Colonic mucosa (tissue), 4 donors: ENCODE results near the gene AREL1. TPM values are rescaled to one million over a fixed set of nuclear protein-coding genes. Genes with fewer than 3 reads are reported as not detected.

Source experiments
- DNase-seq: peaks from one replicate; pipeline ENCODE4 v3.0.0-alpha.2; 2020
- H3K27ac ChIP-seq: fragments of 200-600 bp; one replicate; pipeline ENCODE4 v1.8.0; 2021
- H3K27me3 ChIP-seq: fragments of 200-600 bp; one replicate; pipeline ENCODE4 v1.8.0; 2021
- H3K36me3 ChIP-seq: fragments of 200-600 bp; one replicate; pipeline ENCODE4 v1.8.0; 2021
- H3K4me1 ChIP-seq: fragments of 200-600 bp; one replicate; pipeline ENCODE4 v1.8.0; 2021; ENCODE audit warnings: mild to moderate bottlenecking
- H3K4me3 ChIP-seq: fragments of 200-600 bp; one replicate; pipeline ENCODE4 v1.8.0; 2021
- H3K9ac ChIP-seq, 2 donors: one replicate each; pipeline ENCODE4 v1.7.0; 2013; ENCODE audit warnings: control low read depth in 2 of 2, low read depth in 2 of 2, low read length in 2 of 2
- H3K9me3 ChIP-seq: fragments of 200-600 bp; one replicate; pipeline ENCODE4 v1.8.0; 2021
- CTCF ChIP-seq: fragments of 200-600 bp; IDR thresholded peaks from one replicate; pipeline ENCODE4 v1.8.0; 2022; ENCODE audit warnings: antibody characterized with exemption, mild to moderate bottlenecking
- intact Hi-C: fragments of 100-400 bp; cut with DNase I; formaldehyde crosslinking; loops from one replicate; pipeline ENCODE4 v1.14.1; 2022
- total RNA-seq, 2 donors: library from RNA; stranded (reverse); fragmentation: NEBNext Ultra II Directional in 1 of 2; extraction: Animal tissue kit (Norgen Biotek cat#: 25700) in 1 of 2; gene quantifications; one replicate each; pipeline ENCODE4 v1.2.1, GENCODE V29; 2021
- donor health status: healthy.
- donor health status: DM: no; HTN: no; CAD: no.
- donor health status: DM: no; HTN: no; CAD: no.

The AREL1 gene
- total RNA-seq, 2 donors from 2014 or later: 37.2 to 37.5 TPM

DNA sequence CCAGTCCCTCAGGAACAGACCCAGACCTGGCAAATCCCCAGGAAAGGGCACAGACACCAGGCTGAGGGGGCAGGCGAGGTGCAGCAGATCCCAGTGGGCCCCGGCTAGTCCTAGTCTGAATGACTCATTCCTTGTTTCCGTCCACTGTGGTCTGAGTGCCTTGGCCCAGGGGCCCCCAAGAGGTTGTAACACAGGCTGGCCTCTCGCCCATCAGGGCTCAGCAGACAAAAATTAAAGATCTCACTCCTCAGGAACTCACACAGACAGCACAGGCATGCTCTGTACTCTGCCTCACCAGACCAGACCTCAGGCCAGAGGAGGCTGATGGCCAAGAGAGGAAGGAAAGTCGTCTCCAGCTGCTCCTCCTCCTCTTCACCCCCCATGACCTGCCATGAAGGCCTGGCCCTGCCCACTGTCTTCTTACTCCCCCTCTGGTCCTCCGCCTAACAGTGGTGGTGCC lies 93.2 kb downstream of the AREL1 start:
- intact Hi-C loops: no loop called here
- no peak overlapping the region for H3K4me3 ChIP-seq
- H3K36me3 ChIP-seq: no peaks in the 10 kb centered on the region
- peak; percentile 40 for DNase-seq
- no peaks in the 10 kb centered on the region for H3K9me3 ChIP-seq
- no peak overlapping the region for H3K9ac ChIP-seq
- peak overlapping the region; percentile 47 for H3K27ac ChIP-seq
- H3K4me1 ChIP-seq: peaks cover 7% of the 10 kb centered on the region
- no peak for TF ChIP-seq CTCF
- H3K27me3 ChIP-seq: no peaks in the 10 kb centered on the region

DNA sequence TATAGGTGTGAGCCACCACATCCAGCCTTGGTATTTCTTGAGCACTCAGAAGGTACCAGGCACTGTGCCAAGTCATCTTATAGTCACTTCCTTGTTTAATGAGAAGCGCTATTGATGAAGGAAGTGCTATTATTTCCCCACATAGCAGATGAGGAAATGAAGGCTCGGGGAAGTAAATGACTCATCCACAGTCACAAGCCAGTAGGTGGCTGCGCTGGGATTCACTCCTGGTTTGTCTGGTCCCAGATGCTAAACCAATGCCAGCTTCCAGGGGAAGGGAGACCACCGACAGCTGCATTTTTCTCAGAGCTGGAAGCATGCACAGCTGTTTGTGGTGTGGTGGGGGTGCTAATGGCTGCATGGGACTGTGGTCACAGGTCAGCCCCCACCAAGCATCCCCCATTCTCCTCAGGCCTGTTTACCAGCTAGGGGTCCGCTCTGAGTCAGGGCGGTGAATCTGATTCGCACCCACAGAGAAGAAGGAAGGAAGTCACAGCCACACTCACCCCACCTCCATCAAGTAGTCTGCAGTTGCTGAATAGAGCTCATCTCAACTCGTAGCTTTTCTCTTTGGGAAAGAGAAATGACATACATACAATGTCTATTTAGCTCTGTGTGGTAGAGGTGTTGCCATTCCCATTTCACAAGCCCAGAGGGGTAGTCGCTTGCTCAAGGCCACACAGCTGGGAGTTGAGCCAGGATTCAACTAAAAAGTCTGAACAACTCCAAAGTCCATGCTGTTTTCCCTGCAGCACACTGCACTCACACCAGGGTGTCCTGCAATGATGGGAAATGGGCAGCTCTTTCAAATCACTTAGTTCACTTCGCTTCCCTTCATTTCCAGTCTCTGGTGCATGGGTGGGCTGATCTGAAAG lies 94.6 kb downstream of the AREL1 start:
- H3K9ac ChIP-seq: no peak overlapping the region
- H3K36me3 ChIP-seq: no peaks in the 10 kb centered on the region
- H3K27me3 ChIP-seq: no peaks in the 10 kb centered on the region
- DNase-seq: peak; percentile 61
- H3K9me3 ChIP-seq: no peaks in the 10 kb centered on the region
- TF ChIP-seq CTCF: no peak
- intact Hi-C loops: no loop called here
- H3K4me3 ChIP-seq: no peak overlapping the region
- peak overlapping the region; percentile 65 for H3K27ac ChIP-seq
- H3K4me1 ChIP-seq: peaks cover 7% of the 10 kb centered on the region

- TF ChIP-seq CTCF: no peak
- no peak overlapping the region for H3K27ac ChIP-seq
- H3K4me3 ChIP-seq: no peak overlapping the region
- H3K27me3 ChIP-seq: peaks cover 1% of the 10 kb centered on the region
- no peak for DNase-seq
- intact Hi-C loops: no loop called here
- H3K4me1 ChIP-seq: peaks cover 7% of the 10 kb centered on the region
- no peaks in the 10 kb centered on the region for H3K36me3 ChIP-seq
- no peaks in the 10 kb centered on the region for H3K9me3 ChIP-seq
- no peak overlapping the region for H3K9ac ChIP-seq
These were observed 95.7 kb downstream of the AREL1 start for GRCh38 chr14:74616996-74617700.

DNA sequence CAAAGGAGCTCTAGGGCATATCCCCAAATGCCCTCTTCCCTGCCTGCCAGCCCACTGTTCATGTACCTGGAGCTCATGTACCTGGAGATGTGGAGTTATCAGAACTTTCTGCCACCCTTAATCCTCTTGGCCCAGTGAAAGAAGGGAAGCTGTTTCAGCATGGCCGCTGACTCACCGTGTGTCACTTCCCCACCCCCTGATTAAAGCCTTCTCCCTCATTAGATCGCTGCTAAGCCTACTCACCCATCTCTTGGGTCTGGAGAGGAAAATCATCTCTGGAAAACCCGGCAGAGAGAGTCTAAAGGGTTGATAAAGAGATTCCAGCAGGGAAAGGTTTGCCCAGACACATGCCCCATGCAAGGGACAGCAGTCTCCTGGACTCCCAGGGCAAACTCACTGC lies 96.4 kb downstream of the AREL1 start:
- no peak for TF ChIP-seq CTCF
- H3K4me3 ChIP-seq: no peak overlapping the region
- H3K9ac ChIP-seq: no peak overlapping the region
- H3K36me3 ChIP-seq: no peaks in the 10 kb centered on the region
- no peak for DNase-seq
- H3K27me3 ChIP-seq: peaks cover 8% of the 10 kb centered on the region
- no peaks in the 10 kb centered on the region for H3K9me3 ChIP-seq
- no peak overlapping the region for H3K27ac ChIP-seq
- intact Hi-C loops: no loop called here
- H3K4me1 ChIP-seq: peaks cover 12% of the 10 kb centered on the region

DNA sequence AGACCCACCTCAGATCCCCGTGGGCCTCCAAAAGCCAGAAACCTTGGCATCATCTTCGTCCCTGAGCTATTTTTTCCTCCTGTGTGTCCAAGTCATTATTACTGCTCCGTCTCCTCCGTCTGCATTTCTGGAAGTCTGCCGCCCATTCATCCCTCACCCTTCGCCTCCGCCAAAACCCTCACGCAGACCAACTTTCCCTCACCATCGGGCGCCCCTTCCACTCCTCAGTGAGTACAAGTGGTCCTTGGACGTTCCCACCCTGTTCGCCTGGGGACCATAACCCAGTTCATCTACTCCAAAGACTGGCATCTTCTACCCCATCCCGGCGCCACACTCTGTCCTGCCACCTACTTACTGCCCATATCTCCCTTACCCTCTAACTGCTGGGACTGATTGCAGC lies 97.1 kb downstream of the AREL1 start:
- intact Hi-C loops: no loop called here

More for the DNA sequence above, 97.1 kb downstream of the AREL1 start:
- no peak overlapping the region for H3K9ac ChIP-seq
- H3K27me3 ChIP-seq: peaks cover 16% of the 10 kb centered on the region
- H3K36me3 ChIP-seq: no peaks in the 10 kb centered on the region
- no peak overlapping the region for H3K4me3 ChIP-seq
- no peak for DNase-seq
- peaks cover 12% of the 10 kb centered on the region for H3K4me1 ChIP-seq
- no peak for TF ChIP-seq CTCF
- no peak overlapping the region for H3K27ac ChIP-seq
- H3K9me3 ChIP-seq: no peaks in the 10 kb centered on the region
